CD4-positive, alpha-beta T cell treated with Interleukin-21 for 1 hour (primary cell): ENCODE measurements around the gene NT5M.

Experiments used
- DNase-seq: peaks from one replicate; pipeline ENCODE4 v3.0.0-alpha.2; 2020

The NT5M gene

GRCh38 chr17:17355426-17355825 lies 52.3 kb downstream of the NT5M start:
- DNase-seq, result no peak

- peak; percentile 76 for DNase-seq
Measured at GRCh38 chr17:17356149-17356930, 53.2 kb downstream of the NT5M start.

- DNase-seq, result no peak
Measured at GRCh38 chr17:17356931-17357270, 53.7 kb downstream of the NT5M start.

- DNase-seq, result no peak
Measured at GRCh38 chr17:17358060-17358751, 55.0 kb downstream of the NT5M start.

GRCh38 chr17:17358866-17359265 lies 55.7 kb downstream of the NT5M start:
- DNase-seq, result no peak

GRCh38 chr17:17359271-17359670 lies 56.1 kb downstream of the NT5M start:
- no peak for DNase-seq

- no peak for DNase-seq
Measured at GRCh38 chr17:17360087-17360730, 57.0 kb downstream of the NT5M start.

GRCh38 chr17:17361543-17361866 lies 58.3 kb downstream of the NT5M start:
- no peak for DNase-seq

- no peak for DNase-seq
Measured at GRCh38 chr17:17361867-17362539, 58.8 kb downstream of the NT5M start.

GRCh38 chr17:17362540-17362930 lies 59.4 kb downstream of the NT5M start:
- no peak for DNase-seq

GRCh38 chr17:17363638-17364337 lies 60.6 kb downstream of the NT5M start:
- peak; percentile 56 for DNase-seq

- no peak for DNase-seq
Measured at GRCh38 chr17:17364338-17364667, 61.1 kb downstream of the NT5M start.

- no peak for DNase-seq
Measured at GRCh38 chr17:17365476-17366110, 62.4 kb downstream of the NT5M start.

GRCh38 chr17:17366235-17366634 lies 63.1 kb downstream of the NT5M start:
- DNase-seq, result no peak

GRCh38 chr17:17366941-17367875 lies 64.0 kb downstream of the NT5M start:
- DNase-seq, result no peak

GRCh38 chr17:17367931-17368330 lies 64.8 kb downstream of the NT5M start:
- DNase-seq, result no peak

GRCh38 chr17:17370711-17371110 lies 67.5 kb downstream of the NT5M start:
- no peak for DNase-seq

GRCh38 chr17:17372856-17373520 lies 69.8 kb downstream of the NT5M start:
- no peak for DNase-seq

- no peak for DNase-seq
Measured at GRCh38 chr17:17375841-17376240, 72.7 kb downstream of the NT5M start.

GRCh38 chr17:17376362-17376761 lies 73.2 kb downstream of the NT5M start:
- no peak for DNase-seq
